OCI-LY3 (cell line): ENCODE results near the gene MAGEA9B.

Source experiments
- EZH2phosphoT487 ChIP-seq: fragments of 200-600 bp; shearing (Covaris generic); IDR thresholded peaks from 2 replicates; pipeline ENCODE4 v1.6.1; 2018; ENCODE audit warnings: antibody characterized with exemption, mixed run types, low read depth
- TF ChIP-seq, protein P1 (sequence below): fragments of 200-600, 300-600 bp; sonication (generic); IDR thresholded peaks from 2 replicates; pipeline ENCODE4 v1.5.1; 2014; ENCODE audit warnings: antibody characterized with exemption, low read length, low read depth

DNA sequence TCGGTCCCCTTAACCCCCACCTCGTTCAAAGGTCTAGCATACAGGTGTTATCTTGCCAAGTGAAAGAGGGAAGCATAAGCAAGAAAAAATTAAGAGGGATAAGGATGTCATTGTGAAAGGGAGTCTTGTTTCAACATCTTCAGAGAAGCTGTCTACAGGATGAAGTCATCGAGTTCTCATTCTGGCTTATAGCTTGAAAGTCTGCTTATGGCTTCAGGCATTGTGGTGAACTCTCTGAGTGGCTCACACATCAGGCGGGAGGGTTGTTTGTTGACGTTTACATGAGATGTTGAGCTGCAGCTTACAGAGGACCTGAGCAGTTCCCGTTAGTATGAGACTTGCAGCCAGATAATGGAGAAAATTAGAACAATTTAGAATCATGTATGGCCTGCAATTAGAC is 16.6 kb downstream of the MAGEA9B start:
- TF ChIP-seq, protein P1, sequence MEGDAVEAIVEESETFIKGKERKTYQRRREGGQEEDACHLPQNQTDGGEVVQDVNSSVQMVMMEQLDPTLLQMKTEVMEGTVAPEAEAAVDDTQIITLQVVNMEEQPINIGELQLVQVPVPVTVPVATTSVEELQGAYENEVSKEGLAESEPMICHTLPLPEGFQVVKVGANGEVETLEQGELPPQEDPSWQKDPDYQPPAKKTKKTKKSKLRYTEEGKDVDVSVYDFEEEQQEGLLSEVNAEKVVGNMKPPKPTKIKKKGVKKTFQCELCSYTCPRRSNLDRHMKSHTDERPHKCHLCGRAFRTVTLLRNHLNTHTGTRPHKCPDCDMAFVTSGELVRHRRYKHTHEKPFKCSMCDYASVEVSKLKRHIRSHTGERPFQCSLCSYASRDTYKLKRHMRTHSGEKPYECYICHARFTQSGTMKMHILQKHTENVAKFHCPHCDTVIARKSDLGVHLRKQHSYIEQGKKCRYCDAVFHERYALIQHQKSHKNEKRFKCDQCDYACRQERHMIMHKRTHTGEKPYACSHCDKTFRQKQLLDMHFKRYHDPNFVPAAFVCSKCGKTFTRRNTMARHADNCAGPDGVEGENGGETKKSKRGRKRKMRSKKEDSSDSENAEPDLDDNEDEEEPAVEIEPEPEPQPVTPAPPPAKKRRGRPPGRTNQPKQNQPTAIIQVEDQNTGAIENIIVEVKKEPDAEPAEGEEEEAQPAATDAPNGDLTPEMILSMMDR, result no peak
- TF ChIP-seq EZH2phosphoT487, result no peak
